COLO829 (cell line): Measurements from ENCODE around the gene SBNO2.

Experiments used
- DNase-seq: peaks from one replicate; pipeline ENCODE4 v3.0.0; 2012; ENCODE audit warnings: low spot score

Gene SBNO2

DNA sequence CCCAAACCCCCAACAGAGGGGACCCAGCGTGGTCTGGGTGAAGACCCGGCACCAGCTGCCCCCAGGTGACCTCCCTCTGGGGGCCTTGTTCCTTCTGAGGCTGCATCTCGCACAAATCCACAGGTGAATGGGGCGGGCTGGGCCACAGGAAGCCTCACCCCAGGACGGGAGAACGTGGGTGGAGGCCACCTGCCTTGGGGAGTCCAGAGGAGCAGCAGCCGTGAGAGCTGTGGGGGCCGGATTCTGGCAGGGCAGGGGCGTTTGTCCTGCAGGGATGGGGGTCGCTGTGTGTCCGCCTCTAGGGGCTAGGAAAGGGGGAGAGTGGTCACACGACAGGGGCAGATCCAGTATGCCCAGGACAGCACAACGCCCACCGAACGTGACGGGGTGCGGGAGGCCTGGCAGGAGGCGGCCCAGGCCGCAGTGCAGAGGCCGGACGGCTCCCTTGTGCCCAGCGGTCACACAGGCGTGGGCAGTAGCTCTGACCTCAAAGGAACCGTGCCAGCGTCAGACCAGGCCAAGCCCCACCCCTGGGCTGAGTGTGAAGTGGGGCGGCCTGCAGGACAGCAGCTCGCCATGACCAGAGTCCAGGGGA, 85.6 kb downstream of the SBNO2 start:
- no peak for DNase-seq

- no peak for DNase-seq
These were observed 86.2 kb downstream of the SBNO2 start for GRCh38 chr19:1087813-1088415.

DNA sequence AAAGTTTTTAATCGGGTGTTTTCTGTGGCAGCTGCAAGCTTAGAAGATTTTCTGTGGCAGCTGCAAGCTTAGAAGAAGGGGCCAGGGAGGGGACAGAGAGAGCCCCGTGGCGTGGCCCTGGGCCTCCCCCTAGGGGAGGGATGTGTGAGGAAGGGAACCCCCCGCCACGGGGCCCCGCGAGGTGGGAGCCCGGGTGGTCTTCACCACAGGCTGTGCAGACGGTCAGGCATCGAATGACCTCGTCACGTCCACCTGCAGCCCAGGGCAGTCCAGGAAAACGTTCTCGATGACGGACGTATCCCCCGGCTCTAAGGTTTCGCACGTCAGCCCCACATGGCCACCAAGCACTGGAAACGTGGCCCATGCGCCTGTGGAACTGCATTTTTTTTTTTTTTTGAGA, 87.5 kb downstream of the SBNO2 start:
- DNase-seq = no peak

- no peak for DNase-seq
These were observed 88.2 kb downstream of the SBNO2 start for GRCh38 chr19:1085676-1086442.

DNA sequence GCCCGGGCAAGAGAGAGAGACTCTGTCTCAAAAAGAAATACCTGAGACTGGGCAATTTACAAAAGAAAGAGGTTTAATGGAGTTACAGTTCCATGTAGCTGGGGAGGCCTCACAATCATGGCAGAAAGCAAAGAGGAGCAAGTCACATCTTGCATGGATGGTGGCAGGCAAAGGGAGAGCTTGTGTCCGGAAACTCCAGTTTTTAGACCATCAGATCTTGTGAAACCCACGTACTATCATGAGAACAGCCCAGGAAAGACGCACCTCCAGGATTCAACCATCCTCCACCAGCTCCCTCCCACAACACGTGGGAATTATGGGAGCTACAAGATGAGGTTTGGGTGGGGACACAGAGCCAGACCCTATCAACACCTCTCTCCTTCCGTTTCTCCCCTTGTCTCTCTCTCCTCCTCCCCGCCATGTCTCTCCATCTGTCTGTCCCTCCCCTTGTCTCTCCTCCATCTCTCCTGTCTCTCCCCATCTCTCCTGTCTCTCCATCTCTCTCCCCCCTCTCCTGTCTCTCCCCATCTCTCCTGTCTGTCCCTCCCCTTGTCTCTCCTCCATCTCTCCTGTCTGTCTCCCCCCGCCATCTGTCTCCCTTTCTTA, 88.9 kb downstream of the SBNO2 start:
- DNase-seq = no peak

DNA sequence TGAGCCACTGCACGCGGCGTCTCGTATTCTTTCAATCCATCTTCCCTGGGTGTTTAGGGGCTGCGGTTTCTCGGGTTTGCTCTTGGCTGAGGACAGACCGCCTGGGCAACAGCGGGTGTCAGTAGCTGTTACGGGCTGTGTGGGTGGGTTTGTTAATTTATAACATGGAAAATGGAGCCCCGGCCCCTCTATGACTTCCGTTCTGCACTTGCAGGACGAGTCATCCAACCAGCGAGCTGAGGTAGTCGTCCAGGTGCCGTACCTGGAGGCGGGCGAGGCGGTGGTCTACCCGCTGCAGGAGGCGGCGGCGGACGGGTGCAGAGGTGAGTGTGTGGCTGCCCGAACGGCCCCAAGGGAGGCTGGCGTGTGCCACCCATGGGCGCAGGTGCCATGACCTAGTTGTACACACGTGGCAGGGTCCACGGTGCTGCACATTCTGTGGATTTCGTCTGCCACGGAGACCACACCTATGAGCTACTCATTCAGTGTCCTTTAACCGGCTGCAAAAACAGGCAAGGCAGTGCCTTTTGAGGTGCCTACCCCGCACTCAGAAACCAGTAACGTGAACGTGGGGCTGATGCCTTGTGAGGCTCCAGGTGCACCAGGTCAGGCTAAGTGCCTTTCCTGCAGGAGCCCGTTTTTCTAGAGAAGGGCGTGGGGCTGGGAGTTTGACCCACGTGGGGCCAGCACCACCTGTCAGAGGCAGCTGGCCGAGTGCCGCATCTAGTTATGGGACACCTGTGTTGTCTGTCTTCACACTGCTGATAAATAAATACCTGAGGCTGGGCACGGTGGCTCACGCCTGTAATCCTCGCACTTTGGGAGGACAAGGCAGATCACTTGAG, 89.8 kb downstream of the SBNO2 start:
- no peak for DNase-seq

DNA sequence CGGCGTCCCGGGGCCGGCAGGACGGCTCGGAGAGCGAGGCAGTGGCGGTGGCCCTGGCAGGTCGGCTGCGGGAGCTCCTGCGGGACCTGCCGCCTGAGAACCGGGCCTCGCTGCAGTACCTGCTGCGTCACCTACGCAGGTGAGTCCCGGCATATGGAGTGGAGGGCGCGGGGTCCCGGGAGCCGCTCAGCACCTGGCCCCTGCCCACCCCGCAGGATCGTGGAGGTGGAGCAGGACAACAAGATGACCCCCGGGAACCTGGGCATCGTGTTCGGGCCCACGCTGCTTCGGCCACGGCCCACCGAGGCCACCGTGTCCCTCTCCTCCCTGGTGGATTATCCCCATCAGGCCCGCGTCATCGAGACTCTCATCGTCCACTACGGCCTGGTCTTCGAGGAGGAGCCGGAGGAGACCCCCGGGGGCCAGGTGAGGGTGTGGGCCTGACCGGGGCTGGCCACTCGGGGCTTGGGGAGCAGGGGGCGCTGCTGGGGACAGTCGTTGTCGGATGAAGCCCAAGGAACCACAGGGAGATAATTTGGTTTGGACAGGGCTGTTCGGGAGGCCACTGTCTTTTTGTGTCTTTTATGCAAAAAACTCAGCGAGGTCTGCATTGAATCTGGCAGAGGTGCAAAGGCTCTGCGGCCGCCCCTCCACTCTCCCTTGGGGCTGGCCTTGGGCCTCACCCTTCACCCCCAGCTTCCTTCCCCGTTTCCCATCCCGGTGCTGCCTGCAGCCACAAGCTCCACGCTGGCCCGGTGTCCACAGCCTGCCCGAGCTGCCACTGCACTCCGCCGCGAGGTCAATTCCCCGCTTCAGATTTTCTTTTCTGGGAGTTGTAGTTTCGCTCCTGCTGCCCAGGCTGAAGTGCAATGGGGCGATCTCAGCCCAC, 90.9 kb downstream of the SBNO2 start:
- no peak for DNase-seq

- DNase-seq = peak; percentile 82
These were observed 91.7 kb downstream of the SBNO2 start for GRCh38 chr19:1082165-1082927.

DNA sequence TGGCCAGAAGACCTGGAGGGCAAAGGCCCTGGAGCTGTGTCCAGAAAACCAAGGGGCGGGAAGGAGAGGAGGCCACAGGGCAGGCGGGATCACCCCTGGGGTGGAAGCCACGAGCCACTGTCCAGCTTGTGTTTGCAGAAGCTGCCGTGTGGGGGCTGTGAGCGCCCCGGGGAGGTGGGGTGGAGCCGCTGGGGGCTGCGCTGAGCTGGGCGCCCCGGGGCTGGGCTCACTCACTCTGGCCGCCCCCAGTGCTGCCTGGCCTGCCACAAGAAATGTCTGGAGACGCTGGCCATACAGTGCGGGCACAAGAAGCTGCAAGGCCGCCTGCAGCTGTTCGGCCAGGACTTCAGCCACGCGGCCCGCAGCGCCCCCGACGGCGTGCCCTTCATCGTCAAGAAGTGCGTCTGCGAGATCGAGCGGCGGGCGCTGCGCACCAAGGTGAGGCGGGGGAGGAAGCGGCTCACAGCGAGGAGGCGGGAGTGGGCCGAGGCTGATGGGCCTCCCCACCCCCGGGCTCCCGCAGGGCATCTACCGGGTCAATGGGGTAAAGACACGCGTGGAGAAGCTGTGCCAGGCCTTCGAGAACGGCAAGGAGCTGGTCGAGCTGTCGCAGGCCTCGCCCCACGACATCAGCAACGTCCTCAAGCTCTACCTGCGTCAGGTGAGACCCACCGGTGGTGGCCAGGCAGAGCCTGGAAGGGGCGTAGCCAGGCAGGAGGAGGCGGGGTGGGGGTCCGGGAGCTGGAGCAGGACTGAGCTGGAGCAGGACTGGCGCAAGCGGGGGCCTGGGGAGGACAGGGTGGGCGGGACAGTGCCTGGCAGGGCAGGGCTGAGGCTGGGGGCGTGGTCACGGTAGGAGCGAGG, 92.5 kb downstream of the SBNO2 start:
- DNase-seq = no peak

GRCh38 chr19:1080360-1081161, 93.5 kb downstream of the SBNO2 start:
- no peak for DNase-seq

- no peak for DNase-seq
These were observed 94.4 kb downstream of the SBNO2 start for GRCh38 chr19:1079566-1080111.

DNA sequence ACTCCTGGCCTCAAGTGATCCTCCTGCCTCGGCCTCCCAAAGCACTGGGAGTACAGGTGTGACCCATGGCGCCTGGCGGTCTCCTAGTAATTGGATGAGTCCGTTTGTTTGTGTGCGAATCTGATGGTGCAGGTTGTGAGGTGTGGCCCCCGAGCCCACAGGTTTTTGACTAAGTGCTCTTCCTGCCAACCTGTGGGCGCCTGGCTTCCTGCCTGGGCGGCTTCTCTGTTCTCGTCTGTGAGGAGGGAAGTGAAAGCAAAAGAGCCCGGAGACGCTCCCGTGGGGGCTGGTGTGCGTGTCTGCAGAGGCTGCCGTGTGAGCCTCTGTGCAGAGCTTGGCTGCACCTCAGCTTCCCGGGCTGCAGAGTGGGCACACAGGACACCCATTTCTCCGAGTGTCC, 97.1 kb downstream of the SBNO2 start:
- DNase-seq = no peak

- no peak for DNase-seq
These were observed 98.1 kb downstream of the SBNO2 start for GRCh38 chr19:1076046-1076386.

DNA sequence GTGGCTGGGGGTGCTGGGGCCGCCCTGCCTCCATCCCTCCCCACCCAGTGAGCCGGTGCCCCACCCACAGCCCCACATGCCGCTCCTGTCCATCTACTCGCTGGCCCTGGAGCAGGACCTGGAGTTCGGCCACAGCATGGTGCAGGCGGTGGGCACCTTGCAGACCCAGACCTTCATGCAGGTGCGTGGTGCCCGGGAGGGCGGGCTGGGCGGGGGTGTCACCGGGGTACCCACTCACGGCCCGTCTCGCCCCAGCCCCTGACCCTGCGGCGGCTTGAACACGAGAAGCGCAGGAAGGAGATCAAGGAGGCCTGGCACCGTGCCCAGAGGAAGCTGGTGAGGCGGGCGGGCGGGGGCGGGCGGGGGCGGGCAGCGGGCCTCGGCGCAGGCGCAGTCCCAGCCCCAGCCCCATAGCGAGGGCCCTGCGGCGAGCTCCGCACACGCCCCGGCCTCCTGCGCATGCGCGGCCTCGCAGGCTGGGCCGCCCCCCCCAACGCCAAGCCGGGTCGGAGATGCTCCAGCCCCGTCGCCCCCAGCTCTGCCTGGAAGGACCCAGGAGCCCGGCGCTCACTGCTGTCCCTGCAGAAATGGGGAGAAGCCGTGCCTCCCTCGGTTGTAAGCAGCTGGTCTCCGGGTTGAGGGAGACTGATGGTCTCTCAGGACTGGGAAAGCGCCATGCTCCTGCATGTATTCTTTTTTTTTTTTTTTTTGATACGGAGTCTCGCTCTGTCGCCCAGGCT, 99.4 kb downstream of the SBNO2 start:
- peak; percentile 92 for DNase-seq

GRCh38 chr19:1073956-1074517, 100.0 kb downstream of the SBNO2 start:
- no peak for DNase-seq

GRCh38 chr19:1073063-1073955, 100.8 kb downstream of the SBNO2 start:
- no peak for DNase-seq
